Mammary epithelial cell (primary cell): ENCODE data around the gene SPATA32.

Experiments used
- CTCF ChIP-seq, 2 donors: IDR thresholded peaks in 1 of 2; conservative IDR thresholded peaks in 1 of 2; 2 replicates each; pipeline ENCODE4 v1.5.1; 2011 to 2012; ENCODE audit warnings: inconsistent platforms in 2 of 2, low read length in 2 of 2, mild to moderate bottlenecking in 2 of 2, control low read depth in 1 of 2, low read depth in 1 of 2; ENCODE audit not compliant: insufficient read depth in 1 of 2; ENCODE audit errors: extremely low read depth in 1 of 2
- EZH2 ChIP-seq: IDR thresholded peaks from 2 replicates; pipeline ENCODE4 v1.6.1; 2012; ENCODE audit warnings: low read length, inconsistent platforms, borderline replicate concordance

GRCh38 chr17:45308016-45308365 lies 46.1 kb upstream of the SPATA32 start:
- TF ChIP-seq CTCF (conservative IDR thresholded peaks at IDR 0.05 in 1 of 2, IDR thresholded peaks at IDR 0.05 in 1 of 2; ENCODE audit: extremely low read depth in 1 of 2, insufficient read depth in 1 of 2, low read depth in 1 of 2, low read length in 2 of 2): no peak
- no peak for TF ChIP-seq EZH2
